Breast epithelium (tissue), 3 donors: ENCODE data around the gene FLAD1.

Experiments used
- CTCF ChIP-seq, 3 donors: fragments of 450-650 bp; IDR thresholded peaks; one replicate each; pipeline ENCODE4 v1.5.1; 2016 to 2017; ENCODE audit warnings: antibody characterized with exemption in 3 of 3, mild to moderate bottlenecking in 3 of 3, moderate library complexity in 3 of 3
- POLR2A ChIP-seq: fragments of 450-650 bp; IDR thresholded peaks from one replicate; pipeline ENCODE4 v1.6.1; 2016; ENCODE audit warnings: antibody characterized with exemption, mild to moderate bottlenecking, moderate library complexity
- POLR2AphosphoS5 ChIP-seq, 3 donors: sonication (generic); formaldehyde crosslinking; IDR thresholded peaks; one replicate each; pipeline ENCODE4 v1.6.1; 2017; ENCODE audit warnings: antibody characterized with exemption in 3 of 3

- no peak for TF ChIP-seq CTCF (IDR thresholded peaks at IDR 0.05)
- no peak for TF ChIP-seq POLR2AphosphoS5 (IDR thresholded peaks at IDR 0.05)
- TF ChIP-seq POLR2A, result no peak
Observed at GRCh38 chr1:154940213-154940560, 43.0 kb upstream of the FLAD1 start.
